GM23248 (cell line): ENCODE data around the gene TK1.

Experiments used
- EZH2 ChIP-seq: fragments of 200-600 bp; sonication (generic); IDR thresholded peaks from 2 replicates; pipeline ENCODE4 v1.6.1; 2018; ENCODE audit warnings: antibody characterized with exemption, mild to moderate bottlenecking; ENCODE audit not compliant: insufficient read depth, poor library complexity, severe bottlenecking
- EZH2phosphoT487 ChIP-seq: fragments of 200-600 bp; sonication (generic); IDR thresholded peaks from 2 replicates; pipeline ENCODE4 v1.6.1; 2018; ENCODE audit warnings: antibody characterized with exemption, moderate library complexity, mild to moderate bottlenecking, low read depth; ENCODE audit not compliant: insufficient read depth

DNA sequence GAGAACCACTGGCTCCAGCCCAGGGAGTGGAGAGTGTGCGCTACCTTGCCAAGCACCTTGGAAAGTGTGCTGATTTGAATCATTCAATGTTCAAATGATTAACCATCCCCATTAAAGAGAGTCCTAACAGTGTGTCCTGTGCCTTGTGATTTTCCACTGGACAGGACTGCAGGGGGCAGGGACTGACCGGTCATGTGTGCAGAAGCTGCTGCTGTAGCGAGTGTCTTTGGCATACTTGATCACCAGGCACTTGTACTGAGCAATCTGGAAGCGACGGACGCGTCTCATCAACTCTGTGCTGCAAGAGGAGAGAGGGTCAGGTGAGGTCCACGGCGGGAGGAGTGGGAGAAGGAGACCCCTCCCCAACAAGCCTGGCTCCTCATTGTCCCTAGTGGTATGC lies 2.0 kb downstream of the TK1 start:
- TF ChIP-seq EZH2 (no peak), EZH2phosphoT487 (no peak)
